Fibroblast of upper back skin (primary cell): ENCODE results near the gene SERINC2.
"Not testable (repeated sequence)": the region's sequence is repeated elsewhere in the genome, so short reads cannot be mapped to it uniquely, and the experiment has no call there.

Experiments
- DNase-seq: peaks from one replicate; pipeline ENCODE4 v3.0.0-alpha.2; 2013

SERINC2 gene

DNA sequence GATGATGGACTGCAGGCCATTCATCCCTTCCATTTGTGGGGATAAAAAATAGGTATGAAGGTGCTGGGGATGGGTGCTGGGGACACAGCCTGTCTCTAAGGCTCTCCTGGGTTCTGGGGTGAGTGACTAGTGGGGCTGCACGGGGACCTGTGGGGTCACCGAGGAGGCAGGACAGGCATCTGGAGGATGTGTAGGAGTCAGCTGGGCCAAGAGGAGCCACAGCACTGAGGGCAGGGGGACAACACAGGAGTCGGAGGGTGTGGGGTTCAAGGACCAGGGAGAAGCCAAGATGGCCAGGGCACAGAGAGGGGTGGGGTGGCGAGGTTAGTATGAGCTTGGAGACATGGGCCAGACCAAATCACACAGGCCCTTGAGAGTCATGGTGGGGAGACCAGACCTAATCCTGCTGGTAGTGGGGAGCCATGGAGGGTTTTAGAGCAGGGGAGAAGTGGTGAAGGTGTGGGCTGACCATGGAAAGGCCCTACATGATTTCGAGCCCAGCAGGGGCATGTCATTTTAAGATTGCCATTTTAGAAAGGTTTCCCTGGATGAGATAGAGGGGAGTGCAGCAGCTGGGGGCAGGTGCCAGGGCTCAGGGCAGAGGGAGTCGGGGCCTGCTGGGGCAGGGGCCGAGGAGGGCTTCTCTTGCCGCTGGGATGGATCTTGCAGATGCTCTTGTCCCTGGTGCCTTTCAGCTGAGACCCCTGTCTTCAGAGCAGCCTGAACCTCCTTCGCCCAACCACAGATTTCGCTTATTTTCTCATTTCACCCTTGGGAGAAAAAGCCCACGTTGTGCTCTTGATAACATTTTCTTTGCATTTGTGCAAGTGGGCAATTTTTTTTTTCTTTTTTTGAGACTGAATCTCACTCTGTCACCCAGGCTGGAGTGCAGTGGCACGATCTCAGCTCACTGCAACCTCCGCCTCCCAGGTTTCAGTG lies 22.7 kb downstream of the SERINC2 start:
- DNase-seq = no peak

DNA sequence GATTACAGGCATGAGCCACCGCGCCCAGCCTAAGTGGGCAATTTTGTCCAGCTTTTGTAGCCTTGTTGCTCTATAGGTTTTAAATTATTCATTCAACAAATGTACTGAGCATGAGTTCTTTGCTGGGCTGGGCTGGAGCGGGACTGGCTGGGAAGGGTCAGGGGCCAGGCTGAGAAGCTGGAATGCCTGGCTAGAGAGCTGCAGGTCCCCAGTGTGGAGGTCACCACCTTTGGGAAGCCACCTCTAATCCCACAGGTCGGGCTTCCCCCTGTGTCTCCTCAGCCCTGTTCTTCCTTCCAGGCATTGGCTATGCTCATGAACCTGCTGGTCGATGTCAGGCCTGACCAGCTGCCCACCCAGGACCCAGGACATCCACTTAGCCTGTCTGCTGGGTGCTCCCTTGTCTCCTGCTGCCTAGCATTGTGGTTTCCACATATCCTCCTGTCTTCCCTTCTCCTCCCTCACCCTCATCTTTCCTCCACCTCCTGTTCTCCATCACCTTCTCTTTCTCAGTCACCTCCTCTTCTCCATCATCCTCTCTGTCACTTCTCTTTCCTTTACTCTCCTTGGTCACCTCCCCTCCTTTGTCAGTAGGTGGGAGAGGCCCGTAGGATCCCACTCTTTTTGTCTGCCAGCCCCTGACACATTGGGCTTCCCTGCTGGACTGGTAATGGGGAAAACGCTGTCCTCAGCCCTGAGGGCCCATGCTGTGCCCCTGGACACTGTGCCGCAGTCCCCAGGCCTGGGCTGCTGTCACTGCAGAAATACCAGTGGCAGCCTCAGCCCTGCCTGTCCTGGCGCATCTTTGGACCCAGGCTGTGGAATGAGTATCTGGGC lies 23.8 kb downstream of the SERINC2 start:
- DNase-seq = no peak

DNA sequence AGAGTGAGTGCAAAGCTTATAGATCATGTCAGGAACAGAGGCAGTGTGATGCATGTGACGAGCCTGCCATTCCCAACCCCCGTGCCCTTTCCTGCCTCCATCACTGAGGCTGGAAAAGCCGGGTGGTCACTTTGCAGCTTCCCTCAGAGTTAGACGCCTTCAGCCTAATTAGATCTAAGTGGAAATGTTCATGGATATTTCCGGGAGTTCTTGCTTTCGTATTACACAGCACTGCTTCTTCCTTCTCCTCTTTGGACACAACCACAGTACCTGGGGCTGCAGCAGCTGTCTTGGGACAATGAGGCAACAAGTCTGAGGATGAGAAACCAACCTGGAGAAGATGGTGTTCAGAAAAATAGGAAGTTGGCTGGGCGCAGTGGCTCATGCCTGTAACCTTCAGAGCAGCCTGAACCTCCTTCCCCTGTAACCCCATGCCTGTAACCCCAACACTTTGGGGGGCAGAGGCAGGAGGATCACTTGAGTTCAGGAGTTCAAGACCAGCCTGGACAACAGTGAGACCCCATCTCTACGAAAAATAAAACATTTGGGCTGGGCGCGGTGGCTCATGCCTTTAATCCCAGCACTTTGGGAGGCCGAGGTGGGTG lies 24.5 kb downstream of the SERINC2 start:
- DNase-seq = no peak

DNA sequence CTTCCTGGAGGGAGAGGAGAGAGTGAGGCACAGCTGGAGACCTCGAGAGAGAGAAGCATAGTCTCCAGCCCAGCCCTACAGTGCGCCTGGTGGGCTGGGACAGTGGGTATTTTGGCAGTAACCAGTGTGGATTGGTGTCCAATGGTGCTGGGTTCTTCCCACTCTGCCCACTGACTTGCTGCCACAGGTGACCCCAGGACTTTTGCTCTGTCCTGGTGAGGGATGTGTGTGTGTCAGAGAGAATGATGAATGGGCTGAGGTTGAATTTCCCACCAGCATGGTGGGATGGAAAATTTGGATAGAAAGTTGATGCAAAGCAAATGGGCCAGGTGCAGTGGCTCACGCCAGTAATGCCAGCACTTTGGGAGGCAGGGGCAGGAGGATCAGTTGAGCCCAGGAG lies 26.3 kb downstream of the SERINC2 start:
- no peak for DNase-seq

DNA sequence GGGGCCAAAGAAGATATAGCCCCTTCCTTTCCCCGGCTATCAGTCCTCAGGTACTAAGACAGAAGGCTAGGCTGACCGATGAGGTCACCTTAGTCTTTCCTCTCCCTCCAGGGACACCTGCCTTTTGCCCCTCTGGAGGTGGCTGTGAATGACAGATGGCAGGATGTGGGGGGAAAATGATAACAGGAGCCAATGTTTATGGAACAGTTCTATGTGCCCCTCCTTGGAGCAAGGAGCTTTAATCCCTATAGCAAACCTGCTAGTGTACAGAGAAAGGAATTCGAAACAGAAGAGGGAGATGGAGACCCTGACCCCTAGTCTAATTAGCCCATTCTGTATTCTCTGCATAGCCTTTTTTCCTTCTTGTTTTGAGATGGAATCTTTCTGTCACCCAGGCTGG lies 28.1 kb downstream of the SERINC2 start:
- DNase-seq = no peak

DNA sequence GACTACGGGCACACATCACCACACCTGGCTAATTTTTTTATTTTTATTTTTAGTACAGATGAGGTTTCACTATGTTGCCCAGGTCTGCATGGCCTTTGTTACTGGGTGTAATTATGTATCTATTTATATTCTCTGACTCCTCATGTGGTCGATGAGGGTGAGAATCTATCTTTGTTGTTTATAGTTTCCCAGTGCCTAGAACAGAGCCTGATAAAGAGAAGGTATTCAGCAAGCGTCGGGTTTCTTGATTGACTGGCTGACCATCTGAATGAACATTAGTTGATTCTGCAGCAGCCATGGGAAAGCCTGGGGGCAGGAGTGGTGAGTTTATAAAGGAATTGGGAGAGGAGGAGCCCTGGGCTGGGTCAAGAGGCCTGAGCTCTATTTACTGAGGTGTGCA lies 28.5 kb downstream of the SERINC2 start:
- no peak for DNase-seq

DNA sequence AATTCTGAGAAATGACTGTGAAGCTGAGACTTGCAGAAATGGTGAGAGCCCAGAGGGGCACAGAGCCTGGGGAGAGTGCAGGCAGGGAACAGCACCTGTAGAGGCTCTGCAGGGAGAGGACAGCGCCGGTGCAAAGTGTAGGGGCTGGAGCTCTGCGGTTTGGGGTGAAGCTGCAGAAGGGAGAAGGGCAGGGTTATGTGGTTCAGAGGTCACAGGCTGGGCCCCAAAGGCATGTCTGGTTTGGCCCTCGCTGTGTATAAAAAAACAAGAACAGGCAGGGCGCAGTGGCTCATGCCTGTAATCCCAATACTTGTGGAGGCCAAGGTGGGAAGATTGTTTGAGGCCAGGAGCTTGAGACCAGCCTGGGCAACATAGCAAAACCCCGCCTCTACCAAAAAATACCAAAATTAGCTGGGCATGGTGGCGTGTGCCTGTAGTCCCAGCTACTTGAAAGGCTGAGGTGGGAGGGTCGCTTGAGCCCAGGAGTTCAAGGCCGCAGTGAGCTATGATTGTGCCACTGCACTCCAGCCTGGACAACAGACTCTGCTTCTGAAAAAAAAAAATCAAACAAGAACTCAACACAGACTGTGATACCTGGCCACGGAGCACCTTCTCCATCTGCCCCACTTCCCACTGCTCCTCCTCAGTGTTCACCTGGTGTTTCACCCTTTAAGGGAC lies 29.1 kb downstream of the SERINC2 start:
- DNase-seq = no peak

DNA sequence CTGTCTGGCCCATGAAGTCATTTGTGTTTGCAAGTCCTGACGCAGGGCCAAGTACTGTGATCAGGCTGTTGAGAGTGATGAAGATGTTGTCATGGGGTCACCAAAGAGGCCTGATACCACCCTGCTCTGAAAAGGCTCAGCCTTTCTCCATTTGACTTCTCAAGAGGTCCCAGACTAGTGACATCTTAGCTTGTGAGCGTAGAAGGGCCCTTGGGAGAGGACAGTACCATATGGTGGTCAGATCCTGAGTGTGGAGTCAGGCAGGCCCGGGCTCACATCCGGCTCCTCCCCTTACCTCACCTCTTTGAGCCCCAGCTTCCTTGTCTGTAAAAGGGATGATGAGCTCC lies 29.6 kb downstream of the SERINC2 start:
- DNase-seq = no peak

DNA sequence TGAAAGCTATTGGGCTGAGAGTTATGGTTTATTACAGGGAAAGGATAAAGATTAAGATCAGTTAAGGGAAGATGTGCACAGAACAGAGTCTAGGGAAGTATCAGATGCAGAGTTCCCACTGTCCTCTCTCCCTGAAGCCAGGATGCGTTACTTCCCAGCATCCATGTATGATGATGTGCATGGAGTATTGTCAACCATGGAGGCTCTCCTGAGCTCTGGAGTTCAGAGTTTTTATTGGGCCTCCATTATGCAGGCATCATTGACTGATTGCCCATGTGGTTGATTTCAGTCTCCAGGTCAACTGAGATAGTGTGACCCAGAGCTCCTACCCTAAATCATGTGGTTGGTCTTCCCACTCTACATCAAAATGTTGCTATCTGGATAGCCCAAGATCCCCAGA lies 30.7 kb downstream of the SERINC2 start:
- no peak for DNase-seq

DNA sequence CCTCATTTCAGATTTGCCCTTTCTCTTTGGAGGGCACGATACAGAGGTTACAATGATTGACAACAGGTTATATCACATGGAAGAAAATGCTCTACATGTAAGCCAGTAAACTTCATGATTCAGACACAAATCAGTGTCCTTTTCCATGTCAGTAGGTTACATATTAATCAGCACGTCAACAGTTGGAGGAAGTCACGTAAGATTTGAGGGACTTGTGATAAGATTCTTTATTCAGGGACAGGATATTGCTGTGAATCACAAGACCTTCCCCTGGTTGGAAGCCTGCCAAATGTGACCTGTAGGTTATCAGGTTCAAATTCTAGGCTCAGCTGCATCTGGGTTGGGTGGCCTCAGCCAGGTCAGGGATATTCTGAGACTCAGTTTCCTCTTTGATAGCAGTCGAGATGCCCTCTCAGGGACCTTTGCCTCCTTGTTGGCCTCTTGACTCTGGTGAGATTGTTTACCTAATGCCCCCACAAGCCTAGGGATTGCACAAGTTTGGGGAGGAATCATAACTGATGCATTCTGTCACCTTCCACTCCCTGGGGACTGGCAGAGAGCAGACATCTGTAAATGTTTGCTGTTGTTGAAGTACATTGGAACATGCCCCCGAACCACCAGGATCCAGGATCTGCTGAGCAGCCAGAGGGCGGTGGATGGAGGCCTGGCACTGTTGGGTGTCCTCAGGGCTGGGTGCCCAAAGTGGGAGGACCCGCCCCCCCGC lies 31.9 kb downstream of the SERINC2 start:
- no peak for DNase-seq

DNA sequence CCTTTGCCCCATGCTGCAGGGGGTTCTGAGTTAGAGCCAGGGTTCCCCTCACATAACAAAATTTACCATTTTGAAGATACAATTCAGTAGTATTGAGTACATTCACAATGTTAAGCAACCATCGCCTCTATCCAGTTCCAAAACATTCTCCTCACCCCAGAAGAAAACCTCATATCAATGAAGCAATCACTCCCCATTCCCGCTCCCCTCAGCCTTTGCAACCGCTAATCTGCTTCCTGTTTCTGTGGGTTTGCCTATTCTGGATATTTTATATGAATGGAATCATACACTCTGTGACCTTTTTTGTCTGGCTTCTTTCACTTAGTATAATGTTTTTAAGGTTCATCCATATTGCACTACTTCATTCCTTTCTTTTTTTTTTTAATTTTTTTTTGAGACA lies 32.9 kb downstream of the SERINC2 start:
- DNase-seq = no peak

DNA sequence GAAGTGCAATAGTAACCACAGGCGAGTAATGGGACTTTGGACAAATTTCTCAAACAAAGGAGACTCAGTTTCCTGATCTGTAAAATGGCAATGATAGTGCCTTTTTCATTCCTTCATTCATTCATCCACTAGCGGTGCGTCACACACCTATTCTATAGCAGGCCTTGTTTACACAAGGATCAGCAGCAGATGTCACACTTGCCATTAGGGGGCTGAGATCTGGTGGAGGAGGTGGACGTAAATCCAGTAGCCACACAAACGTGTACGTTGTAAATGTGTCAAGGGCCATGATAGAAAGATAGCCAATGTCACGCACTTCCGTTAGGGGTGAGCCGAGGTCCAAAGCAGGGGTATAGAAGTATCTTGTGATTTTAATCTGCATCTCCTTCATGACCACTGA lies 34.2 kb downstream of the SERINC2 start:
- DNase-seq = no peak

DNA sequence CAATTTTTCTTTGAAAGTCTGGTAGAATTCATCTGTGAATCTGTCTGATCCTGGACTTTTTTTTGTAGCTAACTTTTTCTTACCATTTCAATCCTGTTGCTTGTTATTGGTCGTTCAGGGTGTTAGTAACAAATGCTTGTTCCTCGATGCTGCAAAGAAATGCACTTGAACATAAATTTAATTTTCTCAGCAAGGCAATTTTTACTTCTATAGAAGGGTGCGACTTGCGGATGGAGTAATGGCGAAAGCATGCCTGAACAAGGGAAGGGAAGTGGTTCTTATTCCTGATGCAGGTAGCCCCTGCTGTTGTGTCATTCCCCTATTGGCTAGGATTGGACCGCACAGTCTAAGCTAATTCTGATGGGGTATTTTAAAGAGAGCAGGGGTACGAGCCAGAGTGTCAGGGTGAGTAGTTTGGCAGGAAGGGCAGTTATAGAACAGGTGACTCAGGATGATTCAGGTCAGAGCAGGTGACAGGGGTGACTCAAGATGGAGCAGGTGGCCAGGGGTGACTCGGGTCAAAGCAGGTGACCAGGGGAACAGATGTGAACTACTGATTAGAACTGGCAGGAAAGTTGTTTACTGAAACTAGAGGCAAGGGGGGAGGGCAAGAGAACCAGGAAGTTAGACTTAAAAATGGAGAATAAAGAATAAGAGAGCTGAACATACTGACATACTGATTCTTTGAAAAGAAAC lies 40.5 kb downstream of the SERINC2 start:
- DNase-seq = no peak

DNA sequence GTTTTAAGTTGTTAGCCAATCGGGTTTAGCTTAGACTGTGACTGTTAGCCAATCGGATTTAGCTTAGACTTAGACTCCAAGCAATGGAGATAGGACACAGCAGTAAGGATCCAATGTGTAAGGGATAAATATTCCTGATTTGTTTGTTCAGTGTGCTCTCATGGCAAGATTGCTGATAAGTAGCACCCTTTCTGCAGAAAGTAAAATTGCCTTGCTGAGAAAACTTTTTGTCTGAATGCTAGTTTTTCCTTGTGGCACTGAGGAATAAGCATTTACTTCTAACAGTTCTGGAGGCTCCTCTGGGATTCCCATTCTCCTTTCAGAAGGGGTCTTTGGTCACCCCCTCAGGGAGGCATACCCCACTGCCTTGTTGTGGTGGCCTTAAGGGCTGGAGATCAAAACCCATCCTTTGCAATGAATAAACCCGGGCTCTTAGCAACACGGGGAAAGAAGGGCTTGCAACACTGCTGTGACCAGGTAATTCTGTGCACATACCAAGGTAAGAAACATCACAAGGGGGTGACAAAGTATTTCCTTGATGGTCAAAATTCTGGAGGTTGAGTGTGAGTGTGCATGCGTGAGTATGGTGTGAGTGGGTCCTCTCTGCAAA lies 45.4 kb downstream of the SERINC2 start:
- DNase-seq = no peak

DNA sequence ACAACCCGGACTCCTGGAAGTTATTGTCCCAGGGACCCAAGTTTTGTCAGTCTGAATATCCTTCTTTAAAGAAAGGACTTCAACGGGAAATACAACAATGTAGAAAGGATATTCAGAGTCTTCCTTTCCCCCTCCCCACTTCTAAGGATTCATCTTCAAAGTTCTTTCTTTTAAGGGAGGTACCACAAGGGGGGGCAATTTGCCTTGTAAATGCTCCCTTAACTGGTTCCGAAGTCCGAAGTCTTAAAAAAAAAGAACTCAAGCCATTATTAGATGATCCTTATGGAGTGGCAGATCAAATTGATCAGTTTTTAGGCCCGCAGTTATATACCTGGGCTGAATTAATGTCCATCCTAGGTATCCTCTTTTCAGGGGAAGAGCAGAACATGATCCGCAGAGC lies 47.0 kb downstream of the SERINC2 start:
- no peak for DNase-seq

DNA sequence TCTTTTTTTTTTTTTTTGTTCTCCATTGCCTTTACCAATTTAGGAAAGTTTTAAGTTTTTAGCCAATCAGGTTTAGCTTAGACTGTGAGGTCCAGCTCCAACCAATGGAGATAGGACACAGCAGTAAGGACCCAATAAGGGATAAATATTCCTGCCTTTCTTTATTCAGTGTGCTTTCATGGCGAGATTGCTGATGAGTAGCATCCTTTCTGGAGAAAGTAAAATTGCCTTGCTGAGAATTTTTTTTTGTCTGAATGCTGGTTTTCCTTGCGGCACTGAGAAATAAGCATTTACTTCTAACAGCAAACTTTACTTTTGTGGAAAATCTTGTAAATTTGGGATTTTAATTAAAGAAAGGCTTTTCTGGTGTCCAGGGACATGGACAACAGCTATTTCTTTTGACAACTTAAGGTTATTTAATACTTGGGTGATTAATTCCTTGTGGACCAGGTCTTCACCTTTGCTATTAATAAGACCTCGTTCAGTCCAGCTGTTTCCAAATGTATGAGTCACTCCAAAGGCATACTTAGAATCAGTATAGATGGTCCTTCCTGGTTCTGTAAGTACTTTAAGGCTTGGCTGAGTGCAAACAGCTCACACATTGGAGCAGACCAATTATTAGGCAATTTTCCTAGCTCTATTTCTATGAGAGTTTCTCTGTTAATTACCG lies 54.1 kb downstream of the SERINC2 start:
- no peak for DNase-seq

DNA sequence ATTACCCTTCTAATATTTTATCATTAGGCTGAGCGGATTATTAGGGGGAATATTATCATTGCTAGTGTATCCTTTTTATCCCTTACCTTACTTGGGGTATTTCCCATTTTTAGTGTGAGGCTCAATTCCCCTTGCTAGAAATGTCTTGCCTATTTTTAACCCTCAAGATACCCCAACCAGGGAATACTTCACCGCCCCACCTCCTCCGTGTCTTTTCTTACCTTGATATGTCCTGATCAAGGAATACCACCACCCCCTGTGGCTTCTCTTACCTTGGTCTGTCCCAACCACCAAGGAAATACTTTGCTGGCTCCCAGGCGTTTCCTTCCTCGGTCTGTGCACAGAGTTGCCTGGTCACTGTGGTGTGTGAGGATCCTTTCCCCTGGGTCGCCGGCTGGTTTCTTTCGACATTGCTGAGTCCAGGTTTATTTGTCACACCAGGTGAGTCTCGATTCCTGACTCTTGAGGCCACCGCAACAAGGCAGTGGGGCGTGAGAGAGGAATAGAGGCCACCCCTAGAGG lies 57.8 kb downstream of the SERINC2 start:
- DNase-seq = no peak

DNA sequence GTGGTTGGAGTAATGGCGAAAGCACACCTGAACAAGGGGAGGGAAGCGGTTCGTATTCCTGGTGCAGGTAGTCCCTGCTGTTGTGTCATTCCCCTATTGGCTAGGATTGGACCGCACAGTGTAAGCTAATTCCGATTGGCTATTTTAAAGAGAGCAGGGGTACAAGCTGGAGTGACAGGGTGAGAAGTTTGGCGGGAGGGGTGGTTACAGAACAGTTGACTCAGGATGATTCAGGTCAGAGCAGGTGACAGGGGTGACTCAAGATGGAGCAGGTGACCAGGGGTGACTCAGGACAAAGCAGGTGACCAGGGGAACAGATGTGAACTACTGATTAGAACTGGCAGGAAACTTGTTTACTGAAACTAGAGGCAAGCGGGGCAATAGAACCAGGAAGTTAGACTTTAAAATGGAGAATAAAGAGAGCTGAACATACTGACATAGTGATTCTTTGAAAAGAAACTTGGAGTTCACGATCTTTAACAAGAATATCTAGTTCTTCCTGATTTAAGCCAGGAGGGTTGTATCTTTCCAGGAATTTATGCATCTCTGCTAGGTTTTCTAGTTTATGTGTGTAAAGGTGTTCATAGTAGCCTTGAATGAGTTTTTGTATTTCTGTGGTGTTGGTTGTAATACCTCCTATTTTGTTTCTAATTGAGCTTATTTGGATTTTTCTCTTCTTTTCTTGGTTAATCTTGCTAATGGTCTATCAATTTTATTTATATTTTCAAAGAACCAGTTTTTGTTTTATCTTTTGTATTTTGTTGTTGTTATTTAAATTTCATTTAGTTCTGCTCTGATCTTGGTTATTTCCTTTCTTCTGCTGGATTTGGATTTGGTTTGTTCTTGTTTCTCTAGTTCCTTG lies 58.7 kb downstream of the SERINC2 start:
- DNase-seq = not testable (repeated sequence)

DNA sequence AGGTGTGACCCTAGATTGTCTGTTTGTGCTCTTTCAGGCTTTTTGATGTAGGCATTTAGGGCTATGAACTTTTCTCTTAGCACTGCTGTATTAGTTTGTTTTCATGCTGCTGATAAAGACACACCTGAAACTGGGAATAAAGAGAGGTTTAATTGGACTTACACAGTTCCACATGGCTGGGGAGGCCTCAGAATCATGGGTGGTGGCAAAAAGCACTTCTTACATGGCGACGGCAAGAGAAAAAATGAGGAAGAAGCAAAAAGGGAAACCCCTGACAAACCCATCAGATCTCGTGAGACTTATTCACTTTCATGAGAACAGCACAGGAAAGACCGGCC lies 59.3 kb downstream of the SERINC2 start:
- not testable (repeated sequence) for DNase-seq

DNA sequence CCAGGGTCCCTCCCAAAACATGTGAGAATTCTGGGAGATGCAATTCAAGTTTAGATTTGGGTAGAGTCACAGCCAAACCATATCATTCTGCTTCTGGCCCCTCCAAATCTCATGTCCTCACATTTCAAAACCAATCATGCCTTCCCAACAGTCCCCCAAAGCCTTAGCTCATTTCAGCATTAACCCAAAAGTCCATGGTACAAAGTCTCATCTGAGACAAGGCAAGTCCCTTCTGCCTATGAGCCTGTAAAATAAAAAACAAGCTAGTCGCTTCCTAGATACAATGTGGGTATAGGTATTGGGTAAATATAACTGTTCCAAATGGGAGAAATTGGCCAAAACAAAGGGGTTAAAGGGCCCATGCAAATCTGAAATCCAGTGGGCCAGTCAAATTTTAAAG lies 59.7 kb downstream of the SERINC2 start:
- not testable (repeated sequence) for DNase-seq
